Measurements from ENCODE around the gene NFKB2.

The NFKB2 gene

DNA sequence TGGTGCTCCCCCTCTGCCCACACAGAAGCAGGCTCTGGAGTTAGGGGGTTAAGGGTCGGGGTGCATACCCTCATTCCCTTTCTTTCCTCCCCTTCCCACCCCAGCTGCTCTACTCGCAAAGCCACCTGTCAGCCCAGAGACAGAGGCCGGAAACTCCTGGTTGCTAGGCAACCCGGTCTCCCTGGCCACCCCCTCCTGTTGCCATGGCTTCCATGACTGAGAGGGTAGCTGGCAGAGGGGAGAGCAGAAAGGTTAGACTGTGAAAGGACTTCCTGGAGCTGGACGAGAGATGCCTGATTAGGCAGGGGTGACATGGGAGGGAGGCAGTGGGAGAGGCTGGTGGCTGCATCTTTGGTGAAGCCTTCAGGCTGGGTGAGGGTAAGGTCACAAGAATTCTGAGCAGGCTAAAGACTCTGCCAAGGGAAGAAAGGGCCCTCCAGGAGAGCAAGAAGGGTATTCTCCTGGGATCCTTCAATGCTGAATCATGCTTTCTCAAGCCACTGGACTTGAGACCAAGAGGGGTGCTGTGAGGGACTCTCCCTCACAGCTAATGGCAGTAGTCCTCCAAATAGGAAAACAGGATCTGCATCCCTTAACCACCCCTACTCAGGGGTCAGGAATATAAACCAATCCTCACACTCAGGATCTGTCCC is 17.7 kb downstream of the NFKB2 start:
- TF ChIP-seq, protein P1, sequence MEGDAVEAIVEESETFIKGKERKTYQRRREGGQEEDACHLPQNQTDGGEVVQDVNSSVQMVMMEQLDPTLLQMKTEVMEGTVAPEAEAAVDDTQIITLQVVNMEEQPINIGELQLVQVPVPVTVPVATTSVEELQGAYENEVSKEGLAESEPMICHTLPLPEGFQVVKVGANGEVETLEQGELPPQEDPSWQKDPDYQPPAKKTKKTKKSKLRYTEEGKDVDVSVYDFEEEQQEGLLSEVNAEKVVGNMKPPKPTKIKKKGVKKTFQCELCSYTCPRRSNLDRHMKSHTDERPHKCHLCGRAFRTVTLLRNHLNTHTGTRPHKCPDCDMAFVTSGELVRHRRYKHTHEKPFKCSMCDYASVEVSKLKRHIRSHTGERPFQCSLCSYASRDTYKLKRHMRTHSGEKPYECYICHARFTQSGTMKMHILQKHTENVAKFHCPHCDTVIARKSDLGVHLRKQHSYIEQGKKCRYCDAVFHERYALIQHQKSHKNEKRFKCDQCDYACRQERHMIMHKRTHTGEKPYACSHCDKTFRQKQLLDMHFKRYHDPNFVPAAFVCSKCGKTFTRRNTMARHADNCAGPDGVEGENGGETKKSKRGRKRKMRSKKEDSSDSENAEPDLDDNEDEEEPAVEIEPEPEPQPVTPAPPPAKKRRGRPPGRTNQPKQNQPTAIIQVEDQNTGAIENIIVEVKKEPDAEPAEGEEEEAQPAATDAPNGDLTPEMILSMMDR (IDR thresholded peaks at IDR 0.05; ENCODE audit: insufficient read depth, missing control alignments): no peak
- DNase-seq (ENCODE audit: insufficient read length, low spot score): peak; percentile 93
- no peak for FAIRE-seq

DNA sequence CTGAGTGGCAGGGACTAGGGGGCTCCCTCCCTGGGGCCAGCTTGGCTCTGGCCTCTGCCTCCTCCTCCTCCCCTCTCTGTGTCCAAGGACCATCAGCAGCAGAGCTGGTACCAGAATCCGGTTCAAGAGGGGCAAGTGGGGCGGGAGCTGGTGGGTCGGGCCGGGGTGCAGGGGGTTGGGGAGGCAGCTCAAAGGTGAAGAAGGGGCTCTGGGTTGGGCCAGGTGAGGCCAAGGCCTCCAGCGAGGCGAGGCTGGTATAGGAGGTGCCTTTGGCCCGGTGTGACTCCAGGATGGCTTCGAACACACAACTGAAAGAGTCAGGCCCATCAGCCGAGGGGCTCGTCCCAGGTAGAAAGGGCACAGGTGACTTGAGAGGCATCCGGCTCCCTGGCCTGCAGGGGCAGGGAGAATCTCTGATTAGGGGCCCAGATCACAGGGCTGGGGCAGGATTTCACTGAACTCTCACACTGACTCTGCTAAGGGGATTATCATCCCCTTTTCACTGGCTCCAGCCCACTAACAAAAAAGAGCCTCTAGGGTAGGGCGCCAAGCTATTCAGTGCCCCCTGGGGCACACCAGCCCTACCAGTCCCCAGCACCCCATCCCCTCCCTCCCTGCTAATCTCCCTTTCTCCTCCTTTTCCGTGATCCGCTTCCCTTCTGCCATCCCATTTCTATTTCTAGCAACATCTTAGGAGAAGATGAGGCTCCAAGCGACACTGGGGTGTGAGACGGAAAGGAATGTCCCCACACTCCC is 18.5 kb downstream of the NFKB2 start:
- TF ChIP-seq, protein P1 (IDR thresholded peaks at IDR 0.05; ENCODE audit: insufficient read depth, missing control alignments): no peak
- FAIRE-seq (no peak), DNase-seq (ENCODE audit: insufficient read length, low spot score) (peak; percentile 75)

DNA sequence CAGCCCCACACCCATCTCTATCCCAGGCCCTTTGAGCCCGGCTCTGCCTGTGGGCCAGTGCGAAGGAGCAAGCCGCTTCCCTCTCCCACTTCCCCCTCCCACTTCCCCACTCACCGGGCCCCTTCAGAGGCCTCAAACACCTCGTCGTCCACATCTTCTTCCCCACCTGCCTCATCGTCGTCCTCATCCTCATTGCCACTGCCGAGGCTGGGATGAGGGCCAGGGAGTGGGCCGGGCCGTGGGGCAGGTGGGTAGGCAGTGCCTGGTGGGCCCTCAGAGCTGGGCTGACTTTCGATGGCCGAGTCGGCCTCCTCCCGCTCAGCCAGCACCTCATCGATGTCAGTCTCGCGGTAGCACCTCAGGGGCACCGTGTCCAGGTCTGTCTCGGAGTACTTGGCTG is 19.2 kb downstream of the NFKB2 start:
- TF ChIP-seq, protein P1 (IDR thresholded peaks at IDR 0.05; ENCODE audit: insufficient read depth, missing control alignments): no peak
- no peak for FAIRE-seq

DNA sequence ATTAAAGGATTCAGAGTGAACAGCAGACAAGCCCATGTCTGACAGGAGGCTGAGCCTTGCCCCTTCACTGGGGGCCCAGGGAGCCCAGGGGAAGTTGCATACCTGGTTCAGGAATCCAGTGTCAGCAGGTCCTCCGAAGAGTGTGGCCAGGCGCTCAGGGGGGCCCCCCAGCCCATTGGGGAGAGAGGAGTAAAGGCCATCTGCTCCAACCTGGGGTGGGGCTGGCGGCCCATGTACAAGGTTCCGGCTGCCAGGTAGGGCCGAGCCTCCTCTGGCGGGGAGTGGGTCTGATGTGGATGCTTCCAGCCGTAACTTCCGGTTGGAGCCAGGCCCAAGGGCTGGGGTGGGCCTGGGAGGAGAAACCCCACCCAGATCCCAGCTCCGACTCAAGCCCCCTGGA is 20.8 kb downstream of the NFKB2 start:
- DNase-seq (ENCODE audit: insufficient read length, low spot score) (no peak), FAIRE-seq (no peak)
- TF ChIP-seq, protein P1 (IDR thresholded peaks at IDR 0.05; ENCODE audit: insufficient read depth, missing control alignments): no peak

More for the DNA sequence above, 19.2 kb downstream of the NFKB2 start:
- no peak for DNase-seq (ENCODE audit: insufficient read length, low spot score)

DNA sequence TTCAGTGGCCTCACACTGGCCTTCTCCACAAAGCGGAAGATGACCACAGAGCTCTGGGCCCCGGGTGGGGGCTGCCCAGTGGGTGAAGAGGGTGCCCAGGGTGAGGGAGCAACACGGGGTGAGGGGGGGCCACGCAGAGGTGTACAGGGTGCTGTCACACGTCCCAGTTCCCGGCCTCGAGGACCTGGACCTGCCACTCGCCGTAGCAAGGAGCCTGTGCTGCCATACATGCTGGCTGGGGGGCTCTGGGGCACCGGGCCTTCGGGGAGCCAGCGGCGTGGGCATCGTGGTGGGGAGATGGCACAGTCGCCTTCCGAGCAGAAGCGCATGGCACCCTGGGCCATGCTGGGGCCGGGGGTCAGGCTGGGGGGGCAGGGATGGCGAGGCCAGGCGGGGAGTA is 21.2 kb downstream of the NFKB2 start:
- DNase-seq (ENCODE audit: insufficient read length, low spot score) (no peak), FAIRE-seq (no peak)
- TF ChIP-seq, protein P1 (IDR thresholded peaks at IDR 0.05; ENCODE audit: insufficient read depth, missing control alignments): no peak

DNA sequence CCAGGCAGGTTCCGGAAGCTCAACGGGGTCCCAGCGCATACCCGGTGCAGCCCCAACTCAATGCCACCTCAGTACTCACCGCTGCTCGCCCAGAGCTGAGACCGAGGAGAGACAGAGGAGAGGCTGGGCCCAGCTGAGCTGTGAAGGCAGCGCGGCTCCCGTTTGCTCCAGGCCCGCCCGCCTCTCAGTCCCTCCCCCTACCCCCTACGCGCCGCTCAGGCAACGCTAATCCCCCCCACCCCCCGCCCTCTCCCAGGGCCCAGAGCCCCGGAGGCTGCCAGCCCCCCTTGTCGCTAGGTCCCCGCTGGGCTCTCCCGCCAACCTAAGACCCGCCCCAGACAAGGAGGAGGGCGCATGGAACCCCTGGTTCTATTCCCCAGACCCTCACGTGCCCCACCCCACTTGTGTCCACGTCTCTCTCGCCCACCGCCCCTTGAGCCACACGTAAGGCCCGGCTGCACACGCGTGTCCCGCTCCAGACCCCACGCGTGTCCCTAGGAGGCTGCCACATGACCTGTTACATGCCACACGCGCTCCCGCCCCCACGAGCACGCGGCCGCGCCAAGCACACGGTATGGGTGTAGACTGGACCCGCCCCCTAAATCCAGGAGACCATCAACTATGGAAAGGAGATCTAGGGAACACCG is 23.2 kb downstream of the NFKB2 start, which contains the start of gene PSD:
TSS of gene PSD (minus strand) at position 164 of the 647 bp plus-strand sequence. CDS start 1,747 bp downstream, outside the sequence.
- FAIRE-seq (no peak), DNase-seq (ENCODE audit: insufficient read length, low spot score) (peak; percentile 96)
- TF ChIP-seq, protein P1 (IDR thresholded peaks at IDR 0.05; ENCODE audit: insufficient read depth, missing control alignments): no peak

Measured in D721Med (cell line).